GM19372 (cell line): ENCODE results near the gene SMCO1.
"Not testable (repeated sequence)": the region's sequence is repeated elsewhere in the genome, so short reads cannot be mapped to it uniquely, and the experiment has no call there.

ENCODE experiments used
- ATAC-seq: cut with Tn5 transposase; IDR thresholded peaks from one replicate; pipeline ENCODE4 v1.9.1; 2021; ENCODE audit warnings: mild to moderate bottlenecking, low read depth, moderate library complexity; ENCODE audit not compliant: unreplicated experiment

Gene SMCO1

DNA sequence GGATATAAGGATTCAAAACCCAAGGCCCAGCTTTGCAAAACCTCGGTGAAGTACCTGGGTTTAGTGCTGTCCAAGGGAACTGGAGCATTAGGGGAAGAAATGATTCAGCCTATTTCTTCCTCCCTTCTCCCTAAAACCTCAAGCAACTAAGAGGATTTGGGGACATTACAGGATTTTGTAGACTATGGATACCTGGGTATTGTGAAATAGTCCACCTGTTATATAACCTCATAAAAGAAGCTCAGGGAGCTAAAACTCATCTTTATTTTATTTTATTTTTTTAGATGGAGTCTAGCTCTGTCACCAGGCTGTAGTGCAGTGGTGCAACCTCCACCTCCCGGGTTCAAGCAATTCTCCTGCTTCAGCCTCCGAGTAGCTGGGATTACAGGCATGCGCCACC lies 8.7 kb upstream of the SMCO1 start:
- no peak for ATAC-seq

GRCh38 chr3:196521291-196521690 lies 6.1 kb upstream of the SMCO1 start:
- ATAC-seq = not testable (repeated sequence)

GRCh38 chr3:196519718-196520082 lies 4.6 kb upstream of the SMCO1 start:
- no peak for ATAC-seq

DNA sequence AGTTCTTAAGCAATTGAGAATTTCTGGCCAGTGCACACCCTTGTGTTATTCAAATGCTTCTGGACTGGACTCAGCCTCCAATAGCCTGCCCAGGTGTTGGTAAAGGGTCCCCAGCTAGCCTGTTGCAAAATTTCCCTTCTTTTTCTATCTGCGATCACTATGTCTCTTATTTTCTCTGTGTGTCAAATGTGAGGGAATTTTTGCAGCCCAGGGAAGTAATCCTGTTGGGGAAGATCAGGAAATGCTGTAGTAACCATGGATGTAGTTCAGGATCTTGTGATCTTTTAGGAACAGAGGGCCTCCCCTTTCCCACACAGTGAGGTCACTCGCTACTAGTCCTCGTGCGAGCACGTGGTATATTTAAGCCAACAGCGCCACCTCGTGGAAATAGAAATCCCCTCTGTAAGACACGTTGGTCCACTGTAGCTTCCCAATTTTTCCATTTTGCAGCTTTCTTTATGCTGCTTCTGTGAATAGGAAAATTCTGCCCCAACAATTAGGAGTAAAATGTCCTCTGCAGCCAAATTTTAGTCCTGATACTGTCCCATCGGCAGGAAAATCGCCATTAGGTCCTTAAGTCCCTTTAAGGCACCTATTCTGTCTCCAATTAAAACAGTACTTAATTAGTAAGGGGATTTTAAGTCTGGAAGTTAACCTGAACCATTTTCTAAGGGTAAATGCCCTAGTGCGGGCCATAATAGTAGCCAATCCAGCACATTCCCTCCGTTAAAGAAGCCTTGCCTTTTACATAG lies 4.0 kb upstream of the SMCO1 start:
- no peak for ATAC-seq

- ATAC-seq = no peak
Observed at GRCh38 chr3:196517919-196518318, 2.8 kb upstream of the SMCO1 start.

GRCh38 chr3:196517162-196517800 lies 2.1 kb upstream of the SMCO1 start:
- no peak for ATAC-seq

GRCh38 chr3:196514350-196514716 lies 813 bp downstream of the SMCO1 start:
- ATAC-seq = no peak

GRCh38 chr3:196513697-196514349 lies 1.3 kb downstream of the SMCO1 start:
- ATAC-seq = no peak

GRCh38 chr3:196511646-196512425 lies 3.3 kb downstream of the SMCO1 start:
- ATAC-seq = not testable (repeated sequence)

- not testable (repeated sequence) for ATAC-seq
Observed at GRCh38 chr3:196511108-196511507, 4.0 kb downstream of the SMCO1 start.

DNA sequence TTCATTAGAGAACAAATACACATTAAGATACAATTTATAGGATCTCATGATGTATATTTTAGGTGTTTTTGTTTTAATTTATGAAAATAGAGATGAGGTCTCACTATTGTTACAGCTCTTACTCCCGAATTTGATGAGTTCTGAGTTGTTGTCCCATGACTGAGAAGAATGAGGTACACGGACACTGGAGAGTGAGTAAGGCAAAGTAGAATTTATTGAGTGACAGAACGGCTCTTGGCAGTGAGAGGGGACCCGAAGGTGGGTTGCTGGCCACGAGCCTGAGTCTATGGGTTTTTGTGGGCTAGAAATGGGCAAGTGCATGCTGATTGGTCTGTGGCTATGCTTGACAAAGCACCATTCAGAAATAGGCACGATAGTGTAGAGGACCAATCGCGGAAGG lies 8.5 kb downstream of the SMCO1 start:
- ATAC-seq = no peak

- ATAC-seq = no peak
Observed at GRCh38 chr3:196504556-196504955, 10.6 kb downstream of the SMCO1 start.

DNA sequence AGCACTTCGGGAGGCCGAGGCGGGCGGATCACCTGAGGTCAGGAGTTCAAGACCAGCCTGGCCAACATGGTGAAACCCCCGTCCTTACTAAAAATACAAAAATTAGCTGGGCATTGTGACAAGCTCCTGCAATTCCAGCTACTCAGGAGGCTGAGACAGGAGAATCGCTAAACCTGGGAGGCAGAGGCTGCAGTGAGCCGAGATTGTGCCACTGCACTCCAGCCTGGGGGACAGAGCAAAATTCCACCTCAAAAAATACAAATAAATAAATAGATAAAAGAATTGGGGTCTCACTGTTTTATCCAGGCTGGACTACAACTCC lies 11.1 kb downstream of the SMCO1 start:
- ATAC-seq = not testable (repeated sequence)

DNA sequence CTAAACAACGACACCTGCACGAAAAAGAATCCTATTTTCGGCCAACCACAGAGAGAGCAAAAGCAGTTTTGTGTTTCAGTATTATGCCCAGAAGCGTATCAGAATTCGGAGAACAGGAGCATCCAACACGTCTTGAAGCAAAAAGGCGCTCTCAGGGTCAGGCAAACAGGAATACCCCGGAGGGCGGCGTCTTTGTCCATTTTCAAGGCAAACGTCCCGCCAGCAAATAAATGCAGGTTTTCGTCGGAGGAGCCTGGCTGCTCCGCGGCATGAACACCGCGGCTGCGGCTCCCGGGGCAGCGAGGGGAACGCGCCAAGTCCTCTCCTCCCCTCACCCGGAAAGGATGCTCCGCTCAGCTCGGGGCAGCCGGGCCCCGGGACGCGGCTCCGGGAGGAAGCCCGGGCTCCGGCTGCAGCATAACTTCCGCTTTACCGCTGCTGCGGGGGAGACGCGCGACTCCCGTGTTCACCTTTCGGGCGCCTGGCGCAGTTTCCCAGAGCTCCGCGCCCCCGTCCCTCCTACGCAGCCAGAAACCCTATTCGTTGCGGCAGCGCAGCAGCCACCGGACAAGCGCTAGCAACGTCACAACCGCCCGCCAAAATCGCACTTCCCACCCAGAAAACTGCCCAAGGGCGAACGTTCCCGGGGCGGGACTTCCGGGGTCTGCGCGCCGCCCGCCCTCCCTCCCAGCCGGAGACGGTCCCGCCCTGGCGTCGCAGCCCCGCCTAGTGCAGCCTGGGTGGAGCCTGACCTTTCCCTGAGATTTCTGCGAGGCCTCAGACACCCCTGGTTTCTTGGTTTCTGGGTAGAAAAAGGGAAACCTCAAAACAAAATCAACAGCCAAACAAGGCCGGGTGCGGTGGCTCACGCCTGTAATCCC lies 11.7 kb downstream of the SMCO1 start, which contains the start of gene RNF168:
Gene RNF168 (minus strand): TSS at position 573 of the 881 bp plus-strand sequence. CDS start 595 bp downstream, outside the sequence.
- ATAC-seq = peak; percentile 85

DNA sequence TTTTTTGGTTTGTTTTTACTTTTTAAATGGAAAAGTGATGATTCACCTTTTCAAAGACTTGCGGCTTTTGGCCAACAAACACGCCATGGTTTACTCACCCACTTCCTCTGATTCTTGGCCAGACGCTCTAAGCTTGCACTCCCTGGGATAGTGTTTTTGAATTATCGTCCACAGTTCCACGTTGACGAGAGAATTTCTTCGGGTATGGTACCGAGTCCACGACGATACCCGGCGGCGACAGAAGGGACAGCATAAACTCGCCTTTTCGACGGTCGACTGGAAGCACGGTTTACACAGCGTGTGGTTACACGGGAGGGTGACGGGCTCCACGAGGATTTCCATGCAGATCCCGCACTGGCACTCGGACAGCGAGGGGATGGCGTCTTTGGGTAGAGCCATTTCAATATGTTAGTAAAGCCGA lies 12.4 kb downstream of the SMCO1 start:
- ATAC-seq = no peak

DNA sequence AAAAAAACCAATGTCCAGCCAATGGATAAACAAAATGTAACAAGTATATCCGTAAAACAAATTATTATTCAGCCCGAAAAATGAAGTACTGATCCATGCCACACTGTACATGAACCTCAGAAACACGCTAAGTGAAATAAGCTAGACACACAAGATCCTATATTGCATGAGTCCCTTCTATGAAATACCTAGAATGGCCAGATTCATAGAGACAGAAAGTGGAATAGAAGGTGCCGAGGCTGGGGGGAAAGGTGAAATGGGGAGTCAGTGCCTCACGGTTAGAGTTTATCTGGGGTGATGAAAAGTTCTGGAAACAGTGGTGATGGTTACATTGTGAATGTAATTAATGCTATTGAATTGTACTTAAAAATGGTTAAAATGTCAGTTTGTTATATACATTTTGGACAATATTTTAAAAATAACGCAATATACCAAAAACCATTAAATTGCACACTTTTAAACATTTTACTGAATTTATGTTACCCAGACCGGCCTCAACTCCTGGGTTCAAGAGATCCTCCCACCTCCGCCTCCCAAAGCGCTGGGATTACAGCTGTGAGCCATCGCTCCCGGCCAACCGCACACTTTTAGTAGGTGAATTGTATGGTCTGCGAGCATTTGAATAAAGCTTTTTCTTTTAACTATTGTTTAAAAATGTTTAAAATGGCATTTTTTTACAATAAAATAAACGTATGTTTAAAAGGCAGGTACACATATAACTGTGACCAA lies 13.7 kb downstream of the SMCO1 start:
- ATAC-seq = no peak

GRCh38 chr3:196499807-196500524 lies 15.2 kb downstream of the SMCO1 start:
- ATAC-seq = no peak

DNA sequence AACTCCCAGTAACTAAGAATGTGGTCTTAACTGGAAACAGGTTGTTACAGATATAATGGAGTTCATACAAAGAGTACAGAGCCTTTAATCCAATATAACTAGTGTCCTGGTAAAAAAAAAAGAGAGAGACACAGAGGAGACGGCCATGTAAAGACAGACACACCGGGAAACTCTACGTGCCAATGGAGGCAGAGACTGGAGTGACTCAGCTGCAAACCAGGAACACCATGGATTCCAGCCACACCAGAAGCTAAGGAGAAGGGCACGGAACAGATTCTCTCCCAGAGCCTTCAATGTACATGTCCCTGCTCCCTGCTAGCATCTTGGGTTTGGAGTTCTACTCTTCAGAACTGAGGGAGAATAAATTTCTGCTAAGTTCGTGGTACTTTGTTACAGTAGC lies 16.1 kb downstream of the SMCO1 start:
- no peak for ATAC-seq

DNA sequence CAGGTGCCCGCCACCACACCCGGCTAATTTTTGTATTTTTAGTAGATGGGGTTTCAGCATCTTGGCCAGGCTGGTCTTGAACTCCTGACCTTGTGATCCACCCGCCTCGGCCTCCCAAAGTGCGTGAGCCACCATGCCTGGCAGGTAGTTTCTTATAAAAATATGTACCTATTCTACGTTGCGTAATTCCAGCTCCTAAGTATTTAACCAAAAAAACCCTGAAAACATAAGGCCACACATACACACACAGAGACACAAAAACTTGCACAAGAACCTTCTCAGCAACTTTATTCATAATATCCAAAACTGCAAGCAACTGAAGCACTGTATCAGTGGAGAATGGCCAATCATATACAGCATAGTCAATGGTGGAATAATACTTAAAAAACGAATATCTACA lies 16.8 kb downstream of the SMCO1 start:
- no peak for ATAC-seq
